SIG-M5 treated with dmso at 0.1 percent for 504 hours (cell line): ENCODE measurements around the gene MYOZ3.

Experiments
- DNase-seq: peaks from one replicate; lab custom pipeline; 2025; ENCODE audit not compliant: unreplicated experiment; lab: John Stamatoyannopoulos, UW

MYOZ3 gene

DNA sequence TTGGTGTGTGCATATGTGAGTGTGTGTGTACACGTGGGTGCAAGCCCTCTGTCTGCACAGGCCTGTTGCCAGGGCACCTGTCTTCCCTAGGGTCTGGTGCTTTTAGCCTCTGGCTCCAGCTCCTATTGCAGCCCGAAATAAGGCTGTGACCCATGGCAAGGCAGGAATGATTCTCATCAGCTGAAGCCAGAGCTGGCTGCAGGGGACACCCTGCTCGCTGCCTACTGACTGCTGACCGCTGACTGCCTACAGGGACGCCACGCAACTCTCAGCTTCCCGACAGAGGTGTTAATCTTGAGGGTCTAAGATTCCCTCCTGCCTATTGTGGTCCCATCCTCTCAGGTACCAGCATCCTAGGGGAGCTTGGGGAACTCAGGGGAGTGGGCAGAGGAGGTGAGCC lies at the start of gene MYOZ3:
Gene MYOZ3, plus strand, starts transcription at position 166 of the 400 bp plus-strand sequence. CDS start 1,691 bp downstream, outside the sequence.
- no peak for DNase-seq

- DNase-seq = no peak
Observed at GRCh38 chr5:150612405-150612804, 48.6 kb upstream of the MYOZ3 start.

GRCh38 chr5:150612905-150613670 lies 48.0 kb upstream of the MYOZ3 start:
- no peak for DNase-seq

DNA sequence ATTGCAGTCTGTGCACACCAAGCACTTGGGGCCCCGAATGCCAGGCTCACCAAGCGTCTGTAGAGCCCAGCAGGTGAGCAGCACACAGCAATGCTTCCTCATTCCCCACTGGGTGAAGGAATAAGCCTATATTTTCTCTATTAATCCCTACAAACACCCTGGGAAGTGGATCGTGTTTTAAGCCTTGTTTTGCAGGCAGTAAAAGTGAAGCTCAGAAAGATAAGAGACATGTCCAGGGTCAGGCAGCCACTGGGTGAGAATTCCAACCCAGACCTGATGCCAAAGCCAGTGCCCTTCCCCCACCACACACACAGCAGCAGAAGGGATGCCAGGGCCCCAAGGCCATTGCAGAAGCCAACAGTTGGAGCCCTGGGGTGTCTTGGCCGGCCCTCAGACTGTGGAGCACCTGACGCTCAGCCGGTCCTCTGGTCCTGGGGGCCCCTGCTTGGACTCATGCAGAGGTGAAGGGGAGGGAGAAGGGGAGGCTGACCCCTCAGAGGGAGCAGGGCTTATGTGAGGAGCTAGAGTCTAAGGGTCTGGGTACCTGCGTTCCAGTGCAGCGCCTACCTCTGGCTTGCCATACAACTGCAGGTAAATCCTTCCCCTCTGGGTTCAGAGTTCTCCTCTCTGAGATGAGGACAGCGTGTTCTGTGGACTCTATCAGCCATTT lies 46.9 kb upstream of the MYOZ3 start:
- DNase-seq = no peak

DNA sequence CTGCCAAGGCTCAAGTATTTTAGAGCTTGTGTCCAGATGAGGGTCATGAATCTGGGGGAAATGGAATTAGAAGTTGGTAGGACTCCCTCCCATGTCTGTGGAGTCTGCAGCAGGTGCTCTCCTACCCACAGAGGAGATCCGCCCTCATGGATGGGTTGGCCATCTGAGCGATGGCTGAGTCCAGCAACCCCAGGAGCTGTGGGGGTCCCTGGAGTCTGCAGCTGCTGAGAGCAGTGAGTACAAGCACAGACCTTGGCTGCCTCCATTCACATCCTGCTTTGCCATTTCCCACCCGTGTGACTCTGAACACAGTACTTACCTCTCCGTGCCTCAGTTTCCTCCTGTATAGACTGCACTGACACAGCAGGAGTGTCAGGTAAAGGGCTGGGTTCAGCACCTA lies 46.4 kb upstream of the MYOZ3 start:
- DNase-seq = no peak

GRCh38 chr5:150615141-150615699 lies 45.8 kb upstream of the MYOZ3 start:
- no peak for DNase-seq

DNA sequence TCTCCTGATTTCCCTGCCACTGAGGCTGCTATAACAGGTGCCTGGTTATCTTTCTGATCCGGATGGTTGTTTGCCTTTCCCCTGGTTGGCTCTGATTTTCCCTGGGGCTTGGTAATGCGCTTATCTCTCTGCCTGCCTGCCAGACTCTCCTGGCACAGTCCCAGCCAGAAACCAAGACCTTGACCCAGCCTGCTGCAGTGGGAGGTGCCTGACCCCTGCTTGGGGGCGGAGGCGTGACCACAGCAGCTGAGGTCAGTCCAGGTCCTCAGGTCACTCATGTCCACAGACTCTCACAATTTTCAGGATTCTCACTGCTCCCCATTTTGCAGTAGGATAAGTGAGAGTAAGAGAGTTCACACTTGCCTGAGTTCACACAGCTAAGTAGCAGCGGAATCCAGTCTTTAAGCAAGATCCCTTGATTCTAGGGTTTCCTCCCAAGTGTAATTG lies 45.0 kb upstream of the MYOZ3 start:
- DNase-seq = no peak

GRCh38 chr5:150616506-150616905 lies 44.5 kb upstream of the MYOZ3 start:
- DNase-seq = no peak

DNA sequence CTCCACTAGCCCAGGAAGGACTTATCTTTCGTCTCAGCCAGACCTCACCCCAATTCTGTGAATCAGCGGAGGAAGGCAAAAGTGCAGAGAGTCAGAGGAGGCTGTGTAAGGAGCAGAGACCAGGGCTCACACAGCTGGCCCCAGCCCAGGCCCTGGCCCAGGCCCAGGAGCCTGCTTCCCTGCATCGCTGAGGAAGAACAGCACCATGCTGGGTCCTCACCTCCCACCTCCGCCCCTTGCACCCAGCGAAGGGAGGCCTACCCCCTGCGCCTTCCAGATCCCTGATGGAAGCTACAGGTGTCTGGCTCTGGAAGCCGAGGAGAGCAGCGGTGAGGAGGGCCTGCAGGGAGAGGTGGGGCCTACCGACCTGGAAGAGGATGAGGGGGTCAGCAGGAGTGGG lies 42.9 kb upstream of the MYOZ3 start:
- no peak for DNase-seq

DNA sequence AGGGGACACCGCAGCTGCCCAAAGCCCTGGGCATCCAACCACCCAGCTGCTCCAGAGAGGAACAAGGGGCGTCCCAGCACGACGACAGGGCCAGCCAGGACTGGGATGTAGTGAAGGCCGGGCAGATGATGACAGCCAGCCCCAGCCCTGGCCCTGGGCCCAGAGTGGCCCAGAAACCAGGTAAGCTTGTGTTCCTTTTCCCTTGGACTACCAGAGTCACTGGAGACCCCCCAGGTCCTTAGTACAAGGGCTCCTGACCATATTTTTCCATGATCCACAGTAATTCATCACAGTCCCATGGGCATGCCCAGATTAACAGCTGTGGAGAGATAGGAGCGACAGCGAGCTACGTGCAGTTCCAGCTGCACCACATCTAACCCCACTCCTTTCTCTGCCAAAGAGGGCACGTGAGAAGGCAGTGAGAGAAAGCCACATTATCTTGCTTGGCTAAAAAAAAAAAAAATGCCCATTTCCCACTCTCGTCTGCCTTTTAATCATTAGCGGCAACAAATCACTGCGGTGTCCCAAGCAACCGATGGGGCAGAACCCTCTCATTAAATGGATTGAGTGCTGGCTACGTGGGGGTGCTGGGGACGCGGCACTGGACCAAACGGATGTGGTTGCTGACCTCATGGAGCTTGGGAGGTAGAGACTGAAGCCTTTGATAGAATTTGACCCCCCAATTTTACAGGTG lies 42.3 kb upstream of the MYOZ3 start:
- DNase-seq = no peak

GRCh38 chr5:150619359-150620230 lies 41.5 kb upstream of the MYOZ3 start:
- DNase-seq = no peak

GRCh38 chr5:150621301-150621700 lies 39.8 kb upstream of the MYOZ3 start:
- no peak for DNase-seq

GRCh38 chr5:150622157-150622556 lies 38.9 kb upstream of the MYOZ3 start:
- DNase-seq = no peak

- DNase-seq = no peak
Observed at GRCh38 chr5:150623152-150623877, 37.7 kb upstream of the MYOZ3 start.

- DNase-seq = no peak
Observed at GRCh38 chr5:150623878-150624216, 37.2 kb upstream of the MYOZ3 start.

GRCh38 chr5:150624334-150625163 lies 36.5 kb upstream of the MYOZ3 start:
- no peak for DNase-seq

DNA sequence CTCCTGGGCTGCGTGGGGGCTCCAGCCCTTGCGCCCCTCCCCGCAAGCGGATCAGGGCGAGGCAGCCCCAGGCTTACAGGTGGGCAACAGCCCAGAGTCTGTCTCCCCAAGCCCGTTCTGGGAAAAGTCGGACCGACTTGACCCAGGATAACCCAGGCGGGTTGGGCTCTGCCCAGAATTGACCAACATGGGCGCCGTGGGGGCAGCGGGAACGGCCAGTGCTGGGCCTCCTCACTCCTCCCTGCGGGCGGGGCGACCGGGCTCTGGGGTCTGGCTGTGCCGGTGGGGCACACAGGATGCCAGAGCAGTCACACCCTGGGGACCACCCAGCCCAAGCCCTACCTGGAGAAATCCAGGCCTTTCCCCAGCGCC lies 35.9 kb upstream of the MYOZ3 start:
- no peak for DNase-seq

GRCh38 chr5:150625831-150626746 lies 35.0 kb upstream of the MYOZ3 start:
- DNase-seq = no peak
